PC-3 (cell line): ENCODE data around the gene MFSD2B. TPM values are rescaled to one million over a fixed set of nuclear protein-coding genes. Genes with fewer than 3 reads are reported as not detected.

ENCODE experiments used
- ATAC-seq: fragments of 200-7000 bp; cut with Tn5 transposase; 2 replicates; pipeline ENCODE4 v1.9.1; 2020; ENCODE audit warnings: mild to moderate bottlenecking, moderate library complexity
- BruUV-seq: library from RNA; stranded (reverse); fragments of 400-500 nt; replicated peaks from 2 replicates; lab custom pipeline; 2021; lab: Mats Ljungman, UMichigan
- CTCF ChIA-PET: fragments of 300-600 bp; sonication (Branson Sonifier 250); formaldehyde crosslinking; loops from one replicate; lab custom pipeline; 2022; ENCODE audit warnings: antibody characterized with exemption; lab: Charles Lee
- POLR2A ChIA-PET: fragments of 300-600 bp; sonication (Branson Sonifier 250); formaldehyde crosslinking; loops from one replicate; lab custom pipeline; 2022; ENCODE audit warnings: antibody characterized with exemption; ENCODE audit not compliant: unreplicated experiment; lab: Charles Lee
- DNase-seq: peaks from one replicate; pipeline ENCODE4 v3.0.0-alpha.2; 2015
- H2AFZ ChIP-seq: fragments of 300-600 bp; sonication (generic); 2 replicates; pipeline ENCODE4 v1.6.0; 2016; ENCODE audit warnings: antibody characterized with exemption, low read length
- H3F3A ChIP-seq: fragments of 300-600 bp; sonication (generic); one replicate; pipeline ENCODE4 v1.6.0; 2017; ENCODE audit warnings: antibody characterized with exemption, low read length, control low read depth, mild to moderate bottlenecking; ENCODE audit not compliant: unreplicated experiment
- H3K27ac ChIP-seq: fragments of 300-600 bp; sonication (generic); 2 replicates; pipeline ENCODE4 v1.5.1; 2016; ENCODE audit warnings: mild to moderate bottlenecking, low read length
- H3K27me3 ChIP-seq: fragments of 300-600 bp; sonication (generic); 2 replicates; pipeline ENCODE4 v1.6.1; 2016; ENCODE audit warnings: low read length, mixed read lengths
- H3K36me3 ChIP-seq: fragments of 300-600 bp; sonication (generic); 2 replicates; pipeline ENCODE4 v1.6.1; 2016; ENCODE audit warnings: low read depth, mixed run types, low read length, mixed read lengths
- H3K4me1 ChIP-seq: fragments of 300-600 bp; sonication (generic); 2 replicates; pipeline ENCODE4 v1.5.1; 2016; ENCODE audit warnings: low read length; ENCODE audit not compliant: insufficient read depth
- H3K4me2 ChIP-seq: fragments of 300-600 bp; sonication (generic); 2 replicates; pipeline ENCODE4 v1.6.0; 2016; ENCODE audit warnings: low read length
- H3K4me3 ChIP-seq: fragments of 300-600 bp; sonication (generic); 2 replicates; pipeline ENCODE4 v1.5.1; 2016; ENCODE audit warnings: mild to moderate bottlenecking, low read length, mixed read lengths
- H3K79me2 ChIP-seq: fragments of 300-600 bp; sonication (generic); 2 replicates; pipeline ENCODE4 v1.6.1; 2017; ENCODE audit warnings: low read length, mixed read lengths
- H3K9ac ChIP-seq: fragments of 300-600 bp; sonication (generic); 2 replicates; pipeline ENCODE4 v1.6.0; 2016; ENCODE audit warnings: mild to moderate bottlenecking, low read length
- H3K9me2 ChIP-seq: fragments of 300-600 bp; sonication (generic); replicated peaks from 2 replicates; pipeline ENCODE4 v1.6.1; 2016; ENCODE audit warnings: mixed run types, low read length, mixed read lengths
- H3K9me3 ChIP-seq: fragments of 300-600 bp; sonication (generic); 2 replicates; pipeline ENCODE4 v1.6.1; 2016; ENCODE audit warnings: low read length, mixed read lengths
- H4K20me1 ChIP-seq: fragments of 300-600 bp; sonication (generic); 2 replicates; pipeline ENCODE4 v1.6.1; 2016; ENCODE audit warnings: low read length, mixed read lengths
- CTCF ChIP-seq: fragments of 300-600 bp; sonication (generic); conservative IDR thresholded peaks from 2 replicates; pipeline ENCODE4 v1.5.1; 2017; ENCODE audit warnings: antibody characterized with exemption, low read depth, mild to moderate bottlenecking, low read length
- EZH2 ChIP-seq: fragments of 300-600 bp; sonication (generic); IDR thresholded peaks from one replicate; pipeline ENCODE4 v1.6.1; 2017; ENCODE audit warnings: antibody characterized with exemption, mild to moderate bottlenecking, low read length; ENCODE audit not compliant: unreplicated experiment
- EZH2phosphoT487 ChIP-seq: fragments of 300-600 bp; sonication (generic); IDR thresholded peaks from 2 replicates; pipeline ENCODE4 v1.6.1; 2018; ENCODE audit warnings: mild to moderate bottlenecking, antibody characterized with exemption, low read length, borderline replicate concordance
- intact Hi-C: fragments of 100-400 bp; cut with micrococcal nuclease; formaldehyde crosslinking; loops from 2 replicates; pipeline ENCODE4 v1.9.0; 2023
- total RNA-seq: library from RNA; depleted of rRNA; stranded (reverse); fragments of >200 nt; gene quantifications from 2 replicates; pipeline ENCODE4 v1.2.3, GENCODE V29; 2014

Gene MFSD2B
- total RNA-seq, 1 experiment from 2014 or later = not detected

- intact Hi-C loops = no loop called here
- TF ChIP-seq EZH2phosphoT487 (no peak), CTCF (no peak), EZH2 (no peak)
- H3K9me2 ChIP-seq = no peaks in the 10 kb centered on the region
- no peaks in the 10 kb centered on the region for H3K27me3 ChIP-seq
- H3F3A ChIP-seq = no peaks in the 10 kb centered on the region
- no peaks in the 10 kb centered on the region for H3K9me3 ChIP-seq
- DNase-seq (no peak), ATAC-seq (no peak)
- ChIA-PET POLR2A (no interaction called here), CTCF (no interaction called here)
- H3K79me2 ChIP-seq = no peaks in the 10 kb centered on the region
- H3K4me3 ChIP-seq = no peak overlapping the region
- no peak overlapping the region for H2AFZ ChIP-seq
- no peaks in the 10 kb centered on the region for H3K36me3 ChIP-seq
- H4K20me1 ChIP-seq = no peaks in the 10 kb centered on the region
- no TSS peak for BruUV-seq
- no peak overlapping the region for H3K9ac ChIP-seq
- H3K4me1 ChIP-seq = peaks cover 57% of the 10 kb centered on the region
- H3K4me2 ChIP-seq = peak overlapping the region; percentile 44
- H3K27ac ChIP-seq = peak overlapping the region; percentile 79
Measured at GRCh38 chr2:24016853-24017703, 7.2 kb downstream of the MFSD2B start.

GRCh38 chr2:24017711-24018110, 7.8 kb downstream of the MFSD2B start:
- no peaks in the 10 kb centered on the region for H3K9me2 ChIP-seq
- no peaks in the 10 kb centered on the region for H3K36me3 ChIP-seq
- no peaks in the 10 kb centered on the region for H3K27me3 ChIP-seq
- peaks cover 51% of the 10 kb centered on the region for H3K4me1 ChIP-seq
- no peak for ATAC-seq
- H3K9me3 ChIP-seq = no peaks in the 10 kb centered on the region
- no peak overlapping the region for H2AFZ ChIP-seq
- CTCF ChIA-PET = no interaction called here
- TF ChIP-seq EZH2 (no peak), CTCF (no peak), EZH2phosphoT487 (no peak)
- POLR2A ChIA-PET = no interaction called here
- no peaks in the 10 kb centered on the region for H3K79me2 ChIP-seq
- no peak overlapping the region for H3K4me3 ChIP-seq
- DNase-seq = no peak
- H3K9ac ChIP-seq = no peak overlapping the region
- H3K27ac ChIP-seq = no peak overlapping the region
- intact Hi-C loops = no loop called here
- no peak overlapping the region for H3K4me2 ChIP-seq
- no peaks in the 10 kb centered on the region for H3F3A ChIP-seq
- H4K20me1 ChIP-seq = no peaks in the 10 kb centered on the region
- BruUV-seq = no TSS peak

- H2AFZ ChIP-seq = no peak overlapping the region
- no peaks in the 10 kb centered on the region for H3K9me3 ChIP-seq
- DNase-seq = no peak
- H3K27me3 ChIP-seq = no peaks in the 10 kb centered on the region
- no peaks in the 10 kb centered on the region for H3F3A ChIP-seq
- peaks cover 46% of the 10 kb centered on the region for H3K4me1 ChIP-seq
- POLR2A ChIA-PET = no interaction called here
- H3K9ac ChIP-seq = no peak overlapping the region
- H3K36me3 ChIP-seq = no peaks in the 10 kb centered on the region
- CTCF ChIA-PET = no interaction called here
- intact Hi-C loops = no loop called here
- no peaks in the 10 kb centered on the region for H3K79me2 ChIP-seq
- no peak overlapping the region for H3K4me3 ChIP-seq
- BruUV-seq = no TSS peak
- no peak for TF ChIP-seq EZH2phosphoT487
- TF ChIP-seq CTCF = no peak
- no peak for TF ChIP-seq EZH2
- no peaks in the 10 kb centered on the region for H3K9me2 ChIP-seq
- no peaks in the 10 kb centered on the region for H4K20me1 ChIP-seq
- H3K4me2 ChIP-seq = no peak overlapping the region
- H3K27ac ChIP-seq = no peak overlapping the region
- no peak for ATAC-seq
Measured at GRCh38 chr2:24018241-24018640, 8.4 kb downstream of the MFSD2B start.
